Measurements from ENCODE around the gene TSPEAR.
"Not testable (repeated sequence)": the region's sequence is repeated elsewhere in the genome, so short reads cannot be mapped to it uniquely, and the experiment has no call there.

Gene TSPEAR

DNA sequence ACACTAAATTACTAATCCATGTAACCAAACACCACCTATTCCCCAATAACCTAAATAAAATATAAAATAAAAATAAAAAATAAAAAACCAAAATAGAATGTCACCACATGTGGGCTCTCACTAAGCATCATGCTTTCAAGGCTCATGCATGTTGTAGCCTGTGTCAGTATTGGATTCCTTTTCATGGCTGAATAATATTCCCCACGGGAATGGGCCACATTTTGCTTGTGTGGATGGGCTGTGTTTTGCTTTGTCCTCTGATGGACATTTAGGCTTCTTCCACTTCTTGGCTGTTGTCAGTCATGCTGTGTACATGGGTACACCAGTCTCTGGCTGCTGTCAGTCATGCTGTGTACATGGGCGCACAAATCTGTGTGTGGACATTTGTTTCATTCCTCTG, 122.3 kb downstream of the TSPEAR start:
- TF ChIP-seq, protein P1, sequence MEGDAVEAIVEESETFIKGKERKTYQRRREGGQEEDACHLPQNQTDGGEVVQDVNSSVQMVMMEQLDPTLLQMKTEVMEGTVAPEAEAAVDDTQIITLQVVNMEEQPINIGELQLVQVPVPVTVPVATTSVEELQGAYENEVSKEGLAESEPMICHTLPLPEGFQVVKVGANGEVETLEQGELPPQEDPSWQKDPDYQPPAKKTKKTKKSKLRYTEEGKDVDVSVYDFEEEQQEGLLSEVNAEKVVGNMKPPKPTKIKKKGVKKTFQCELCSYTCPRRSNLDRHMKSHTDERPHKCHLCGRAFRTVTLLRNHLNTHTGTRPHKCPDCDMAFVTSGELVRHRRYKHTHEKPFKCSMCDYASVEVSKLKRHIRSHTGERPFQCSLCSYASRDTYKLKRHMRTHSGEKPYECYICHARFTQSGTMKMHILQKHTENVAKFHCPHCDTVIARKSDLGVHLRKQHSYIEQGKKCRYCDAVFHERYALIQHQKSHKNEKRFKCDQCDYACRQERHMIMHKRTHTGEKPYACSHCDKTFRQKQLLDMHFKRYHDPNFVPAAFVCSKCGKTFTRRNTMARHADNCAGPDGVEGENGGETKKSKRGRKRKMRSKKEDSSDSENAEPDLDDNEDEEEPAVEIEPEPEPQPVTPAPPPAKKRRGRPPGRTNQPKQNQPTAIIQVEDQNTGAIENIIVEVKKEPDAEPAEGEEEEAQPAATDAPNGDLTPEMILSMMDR (IDR thresholded peaks at IDR 0.05; ENCODE audit: insufficient read depth, low read length, poor library complexity, severe bottlenecking) = no peak

DNA sequence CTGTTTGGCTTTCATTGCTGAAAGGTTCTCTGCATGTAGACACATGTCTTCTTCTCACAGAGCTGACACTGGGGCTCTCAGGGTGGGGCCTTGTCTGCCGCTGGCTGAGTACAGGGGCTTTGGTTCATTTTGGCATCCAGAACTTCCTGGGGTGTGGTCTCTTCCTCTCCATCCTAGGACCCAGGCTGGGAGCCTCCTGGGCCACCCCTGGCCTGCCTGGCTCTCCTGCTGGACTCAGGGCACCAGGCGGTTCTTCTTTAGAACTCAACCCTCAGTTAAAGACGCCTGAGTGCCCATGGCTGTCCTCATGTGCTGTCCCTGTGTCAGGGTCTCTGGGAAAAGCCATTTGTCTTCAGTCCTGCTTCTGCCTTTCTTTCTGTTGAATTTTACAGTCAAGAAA, 125.5 kb downstream of the TSPEAR start:
- no peak overlapping the region for H3K4me3 ChIP-seq (replicated peaks; ENCODE audit: low read depth, low read length)
- DNase-seq (ENCODE audit: extremely low read depth, insufficient read length) = no peak
- no peaks in the 10 kb centered on the region for H3K36me3 ChIP-seq (ENCODE audit: control insufficient read depth, insufficient read depth, low read length)
- H3K27me3 ChIP-seq (replicated peaks; ENCODE audit: control insufficient read depth, insufficient read depth, low read length) = no peaks in the 10 kb centered on the region
- TF ChIP-seq, protein P1 (IDR thresholded peaks at IDR 0.05; ENCODE audit: insufficient read depth, low read length, poor library complexity, severe bottlenecking) = no peak

More for the DNA sequence above, 122.3 kb downstream of the TSPEAR start:
- no peaks in the 10 kb centered on the region for H3K27me3 ChIP-seq (replicated peaks; ENCODE audit: control insufficient read depth, insufficient read depth, low read length)
- DNase-seq (ENCODE audit: extremely low read depth, insufficient read length) = no peak
- H3K4me3 ChIP-seq (replicated peaks; ENCODE audit: low read depth, low read length) = no peak overlapping the region
- no peaks in the 10 kb centered on the region for H3K36me3 ChIP-seq (ENCODE audit: control insufficient read depth, insufficient read depth, low read length)

DNA sequence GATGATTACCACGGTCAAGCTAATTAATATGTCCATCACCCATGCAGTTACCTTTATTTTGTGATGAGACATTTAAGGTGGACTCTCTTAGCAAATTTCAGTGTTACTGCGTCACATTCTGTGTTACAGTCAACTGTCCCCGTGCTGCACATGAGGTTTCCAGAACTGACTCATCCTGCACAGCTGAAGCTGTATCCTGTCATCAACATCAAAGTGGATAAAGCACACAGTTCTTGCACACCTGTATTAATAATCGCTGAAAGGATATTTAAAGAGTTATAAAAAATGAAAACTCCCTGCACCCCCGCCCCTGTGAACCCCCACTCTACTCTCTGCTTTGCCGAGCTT, 127.6 kb downstream of the TSPEAR start:
- Histone ChIP-seq H3K27me3 (replicated peaks; ENCODE audit: control insufficient read depth, insufficient read depth, low read length) (no peaks in the 10 kb centered on the region), H3K4me3 (replicated peaks; ENCODE audit: low read depth, low read length) (no peak overlapping the region), H3K36me3 (ENCODE audit: control insufficient read depth, insufficient read depth, low read length) (no peaks in the 10 kb centered on the region)
- TF ChIP-seq, protein P1 (IDR thresholded peaks at IDR 0.05; ENCODE audit: insufficient read depth, low read length, poor library complexity, severe bottlenecking) = no peak
- no peak for DNase-seq (ENCODE audit: extremely low read depth, insufficient read length)

- no peak for DNase-seq (ENCODE audit: extremely low read depth, insufficient read length)
- Histone ChIP-seq H3K27me3 (replicated peaks; ENCODE audit: control insufficient read depth, insufficient read depth, low read length) (no peaks in the 10 kb centered on the region), H3K4me3 (replicated peaks; ENCODE audit: low read depth, low read length) (no peak overlapping the region), H3K36me3 (ENCODE audit: control insufficient read depth, insufficient read depth, low read length) (no peaks in the 10 kb centered on the region)
- TF ChIP-seq, protein P1 (IDR thresholded peaks at IDR 0.05; ENCODE audit: insufficient read depth, low read length, poor library complexity, severe bottlenecking) = no peak
Observed at GRCh38 chr21:44583089-44583799, 128.1 kb downstream of the TSPEAR start.

DNA sequence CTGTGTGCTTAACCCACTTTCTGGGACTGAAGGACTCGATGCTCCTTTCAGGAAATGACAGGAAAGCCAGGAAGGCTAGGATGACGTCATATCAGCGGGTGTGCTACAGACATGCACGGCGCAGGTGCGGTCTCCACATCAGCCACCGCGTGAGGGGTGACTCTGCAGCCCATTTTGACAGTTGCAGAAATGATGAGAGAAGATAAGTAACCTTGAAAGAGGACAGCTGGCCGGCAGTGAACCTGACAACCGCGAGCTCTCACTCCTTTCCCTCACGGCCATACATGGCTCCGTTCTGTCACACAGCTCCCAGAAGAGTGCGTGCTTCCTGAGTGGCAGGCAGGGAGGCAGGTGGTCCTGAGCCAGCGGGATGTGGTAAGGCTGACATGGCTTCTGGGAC, 129.3 kb downstream of the TSPEAR start:
- Histone ChIP-seq H3K27me3 (replicated peaks; ENCODE audit: control insufficient read depth, insufficient read depth, low read length) (no peaks in the 10 kb centered on the region), H3K36me3 (ENCODE audit: control insufficient read depth, insufficient read depth, low read length) (no peaks in the 10 kb centered on the region), H3K4me3 (replicated peaks; ENCODE audit: low read depth, low read length) (no peak overlapping the region)
- TF ChIP-seq, protein P1 (IDR thresholded peaks at IDR 0.05; ENCODE audit: insufficient read depth, low read length, poor library complexity, severe bottlenecking) = no peak
- DNase-seq (ENCODE audit: extremely low read depth, insufficient read length) = no peak

GRCh38 chr21:44581158-44581557, 130.2 kb downstream of the TSPEAR start:
- H3K36me3 ChIP-seq (ENCODE audit: control insufficient read depth, insufficient read depth, low read length) = no peaks in the 10 kb centered on the region
- TF ChIP-seq, protein P1 (IDR thresholded peaks at IDR 0.05; ENCODE audit: insufficient read depth, low read length, poor library complexity, severe bottlenecking) = no peak
- H3K27me3 ChIP-seq (replicated peaks; ENCODE audit: control insufficient read depth, insufficient read depth, low read length) = no peaks in the 10 kb centered on the region
- no peak for DNase-seq (ENCODE audit: extremely low read depth, insufficient read length)
- H3K4me3 ChIP-seq (replicated peaks; ENCODE audit: low read depth, low read length) = no peak overlapping the region

- H3K36me3 ChIP-seq (ENCODE audit: control insufficient read depth, insufficient read depth, low read length); H3K27me3 ChIP-seq (replicated peaks; ENCODE audit: control insufficient read depth, insufficient read depth, low read length); H3K4me3 ChIP-seq (replicated peaks; ENCODE audit: low read depth, low read length); DNase-seq (ENCODE audit: extremely low read depth, insufficient read length): not testable (repeated sequence)
Observed at GRCh38 chr21:44580231-44580821, 131.0 kb downstream of the TSPEAR start, which contains the start of gene KRTAP10-5. KRTAP10-5 (minus strand) TSS chr21:44580604; CDS start chr21:44580578, 26 bp downstream.

Measured in GM06990 (cell line).